MM.1S (cell line): Measurements from ENCODE around the gene PHF24.
"Not testable (repeated sequence)": the region's sequence is repeated elsewhere in the genome, so short reads cannot be mapped to it uniquely, and the experiment has no call there.

Experiments used
- EZH2 ChIP-seq: fragments of 300-600 bp; sonication (generic); optimal IDR thresholded peaks from 2 replicates; pipeline ENCODE3; 2017; ENCODE audit warnings: low read depth, mild to moderate bottlenecking, antibody characterized with exemption, low read length, mixed read lengths
- EZH2phosphoT487 ChIP-seq: fragments of 300-600 bp; sonication (generic); IDR thresholded peaks from 2 replicates; pipeline ENCODE4 v1.6.1; 2018; ENCODE audit warnings: antibody characterized with exemption, low read length
- TF ChIP-seq, protein P1 (sequence below): fragments of 300-600 bp; sonication (generic); IDR thresholded peaks from 2 replicates; pipeline ENCODE4 v1.5.1; 2016; ENCODE audit warnings: antibody characterized with exemption, low read length, mixed read lengths

DNA sequence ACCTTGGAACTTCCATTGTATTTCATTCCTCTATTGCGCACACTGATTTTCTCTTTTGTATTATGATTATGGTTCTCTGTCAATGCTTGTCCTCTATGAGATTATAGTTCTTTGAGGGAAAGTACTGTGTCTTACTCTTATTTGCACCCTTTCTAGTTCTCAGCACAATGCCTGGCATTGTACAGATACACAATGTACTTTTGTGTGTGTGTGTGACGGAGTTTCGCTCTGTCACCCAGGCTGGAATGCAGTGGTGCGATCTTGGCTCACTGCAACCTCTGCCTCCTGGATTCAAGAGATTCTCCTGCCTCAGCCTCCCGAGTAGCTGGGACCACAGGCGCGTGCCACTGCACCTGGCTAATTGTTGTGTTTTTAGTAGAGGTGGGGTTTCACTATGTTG lies 2.0 kb upstream of the PHF24 start:
- TF ChIP-seq, protein P1, sequence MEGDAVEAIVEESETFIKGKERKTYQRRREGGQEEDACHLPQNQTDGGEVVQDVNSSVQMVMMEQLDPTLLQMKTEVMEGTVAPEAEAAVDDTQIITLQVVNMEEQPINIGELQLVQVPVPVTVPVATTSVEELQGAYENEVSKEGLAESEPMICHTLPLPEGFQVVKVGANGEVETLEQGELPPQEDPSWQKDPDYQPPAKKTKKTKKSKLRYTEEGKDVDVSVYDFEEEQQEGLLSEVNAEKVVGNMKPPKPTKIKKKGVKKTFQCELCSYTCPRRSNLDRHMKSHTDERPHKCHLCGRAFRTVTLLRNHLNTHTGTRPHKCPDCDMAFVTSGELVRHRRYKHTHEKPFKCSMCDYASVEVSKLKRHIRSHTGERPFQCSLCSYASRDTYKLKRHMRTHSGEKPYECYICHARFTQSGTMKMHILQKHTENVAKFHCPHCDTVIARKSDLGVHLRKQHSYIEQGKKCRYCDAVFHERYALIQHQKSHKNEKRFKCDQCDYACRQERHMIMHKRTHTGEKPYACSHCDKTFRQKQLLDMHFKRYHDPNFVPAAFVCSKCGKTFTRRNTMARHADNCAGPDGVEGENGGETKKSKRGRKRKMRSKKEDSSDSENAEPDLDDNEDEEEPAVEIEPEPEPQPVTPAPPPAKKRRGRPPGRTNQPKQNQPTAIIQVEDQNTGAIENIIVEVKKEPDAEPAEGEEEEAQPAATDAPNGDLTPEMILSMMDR, result not testable (repeated sequence)
- not testable (repeated sequence) for TF ChIP-seq EZH2phosphoT487, EZH2
